ENCODE data around the gene PDZD7.

GRCh38 chr10:100996678-100997359 lies 34.1 kb downstream of the PDZD7 start:
- TF ChIP-seq YY1 (IDR thresholded peaks at IDR 0.05; ENCODE audit: insufficient read depth, insufficient read length) (no peak), ZNF274 (IDR thresholded peaks at IDR 0.05; ENCODE audit: low read depth, low read length) (no peak)
